ENCODE data around the gene TCF21. TPM values are rescaled to one million over a fixed set of nuclear protein-coding genes. Genes with fewer than 3 reads are reported as not detected.

The TCF21 gene
- not detected for total RNA-seq (ENCODE audit: unreplicated experiment)
- long read RNA-seq, result 0 reads

GRCh38 chr6:133888929-133889556 lies at the start of gene TCF21:
Gene TCF21, plus strand, starts transcription at chr6:133889113. Its CDS starts 285 bp downstream, at chr6:133889398.
- Mint-ChIP-seq H3K9me3 (ENCODE audit: unreplicated experiment) (peaks cover 5% of the 10 kb centered on the region), H3K36me3 (ENCODE audit: unreplicated experiment) (peaks cover 6% of the 10 kb centered on the region), H3K4me3 (ENCODE audit: unreplicated experiment) (peak within 1 kb of the TSS; percentile 85), H3K27me3 (ENCODE audit: unreplicated experiment) (peaks cover 21% of the 10 kb centered on the region), H3K4me1 (ENCODE audit: low read depth, unreplicated experiment) (peaks cover 13% of the 10 kb centered on the region), H3K27ac (ENCODE audit: unreplicated experiment) (no peak within 1 kb of the TSS)
- TF ChIP-seq, protein P1, sequence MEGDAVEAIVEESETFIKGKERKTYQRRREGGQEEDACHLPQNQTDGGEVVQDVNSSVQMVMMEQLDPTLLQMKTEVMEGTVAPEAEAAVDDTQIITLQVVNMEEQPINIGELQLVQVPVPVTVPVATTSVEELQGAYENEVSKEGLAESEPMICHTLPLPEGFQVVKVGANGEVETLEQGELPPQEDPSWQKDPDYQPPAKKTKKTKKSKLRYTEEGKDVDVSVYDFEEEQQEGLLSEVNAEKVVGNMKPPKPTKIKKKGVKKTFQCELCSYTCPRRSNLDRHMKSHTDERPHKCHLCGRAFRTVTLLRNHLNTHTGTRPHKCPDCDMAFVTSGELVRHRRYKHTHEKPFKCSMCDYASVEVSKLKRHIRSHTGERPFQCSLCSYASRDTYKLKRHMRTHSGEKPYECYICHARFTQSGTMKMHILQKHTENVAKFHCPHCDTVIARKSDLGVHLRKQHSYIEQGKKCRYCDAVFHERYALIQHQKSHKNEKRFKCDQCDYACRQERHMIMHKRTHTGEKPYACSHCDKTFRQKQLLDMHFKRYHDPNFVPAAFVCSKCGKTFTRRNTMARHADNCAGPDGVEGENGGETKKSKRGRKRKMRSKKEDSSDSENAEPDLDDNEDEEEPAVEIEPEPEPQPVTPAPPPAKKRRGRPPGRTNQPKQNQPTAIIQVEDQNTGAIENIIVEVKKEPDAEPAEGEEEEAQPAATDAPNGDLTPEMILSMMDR (IDR thresholded peaks at IDR 0.05; ENCODE audit: partially characterized antibody, unreplicated experiment), result no peak
- DNase-seq, result no peak

- DNase-seq, result no peak
- no peak overlapping the region for H3K4me3 Mint-ChIP-seq (ENCODE audit: unreplicated experiment)
- H3K36me3 Mint-ChIP-seq (ENCODE audit: unreplicated experiment), result no peaks in the 10 kb centered on the region
- no peak overlapping the region for H3K27ac Mint-ChIP-seq (ENCODE audit: unreplicated experiment)
- TF ChIP-seq, protein P1 (IDR thresholded peaks at IDR 0.05; ENCODE audit: partially characterized antibody, unreplicated experiment), result no peak
- H3K27me3 Mint-ChIP-seq (ENCODE audit: unreplicated experiment), result no peaks in the 10 kb centered on the region
- H3K4me1 Mint-ChIP-seq (ENCODE audit: low read depth, unreplicated experiment), result no peaks in the 10 kb centered on the region
- no peaks in the 10 kb centered on the region for H3K9me3 Mint-ChIP-seq (ENCODE audit: unreplicated experiment)
Measured at GRCh38 chr6:133841176-133841575, 47.7 kb upstream of the TCF21 start.

GRCh38 chr6:133843098-133843497 lies 45.8 kb upstream of the TCF21 start:
- TF ChIP-seq, protein P1 (IDR thresholded peaks at IDR 0.05; ENCODE audit: partially characterized antibody, unreplicated experiment), result no peak
- no peak overlapping the region for H3K4me3 Mint-ChIP-seq (ENCODE audit: unreplicated experiment)
- no peak for DNase-seq
- H3K4me1 Mint-ChIP-seq (ENCODE audit: low read depth, unreplicated experiment), result no peaks in the 10 kb centered on the region
- H3K36me3 Mint-ChIP-seq (ENCODE audit: unreplicated experiment), result no peaks in the 10 kb centered on the region
- H3K27ac Mint-ChIP-seq (ENCODE audit: unreplicated experiment), result no peak overlapping the region
- H3K9me3 Mint-ChIP-seq (ENCODE audit: unreplicated experiment), result no peaks in the 10 kb centered on the region
- no peaks in the 10 kb centered on the region for H3K27me3 Mint-ChIP-seq (ENCODE audit: unreplicated experiment)

GRCh38 chr6:133844709-133845108 lies 44.2 kb upstream of the TCF21 start:
- no peak for DNase-seq
- TF ChIP-seq, protein P1 (IDR thresholded peaks at IDR 0.05; ENCODE audit: partially characterized antibody, unreplicated experiment), result no peak
- H3K4me3 Mint-ChIP-seq (ENCODE audit: unreplicated experiment), result no peak overlapping the region
- H3K27ac Mint-ChIP-seq (ENCODE audit: unreplicated experiment), result no peak overlapping the region
- no peaks in the 10 kb centered on the region for H3K27me3 Mint-ChIP-seq (ENCODE audit: unreplicated experiment)
- no peaks in the 10 kb centered on the region for H3K36me3 Mint-ChIP-seq (ENCODE audit: unreplicated experiment)
- no peaks in the 10 kb centered on the region for H3K9me3 Mint-ChIP-seq (ENCODE audit: unreplicated experiment)
- H3K4me1 Mint-ChIP-seq (ENCODE audit: low read depth, unreplicated experiment), result no peaks in the 10 kb centered on the region

DNA sequence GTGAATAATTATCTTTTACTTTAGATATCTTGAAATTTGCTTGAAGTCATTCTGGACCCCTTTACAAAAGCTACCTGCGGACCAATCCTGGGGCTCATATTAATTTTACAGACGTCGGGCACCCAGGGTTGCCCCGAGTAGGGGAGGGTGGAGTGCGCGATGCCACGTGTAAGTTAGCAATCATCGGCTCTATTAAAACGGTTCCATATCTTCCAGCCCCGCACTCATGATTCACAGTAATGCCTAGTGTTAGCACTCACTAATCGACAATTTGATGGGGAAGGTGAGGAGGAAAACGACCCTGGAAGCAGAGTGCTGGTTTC lies 34.9 kb upstream of the TCF21 start:
- no peaks in the 10 kb centered on the region for H3K36me3 Mint-ChIP-seq (ENCODE audit: unreplicated experiment)
- no peak overlapping the region for H3K27ac Mint-ChIP-seq (ENCODE audit: unreplicated experiment)
- H3K4me1 Mint-ChIP-seq (ENCODE audit: low read depth, unreplicated experiment), result peaks cover 10% of the 10 kb centered on the region
- DNase-seq, result no peak
- peaks cover 3% of the 10 kb centered on the region for H3K27me3 Mint-ChIP-seq (ENCODE audit: unreplicated experiment)
- TF ChIP-seq, protein P1 (IDR thresholded peaks at IDR 0.05; ENCODE audit: partially characterized antibody, unreplicated experiment), result no peak
- H3K4me3 Mint-ChIP-seq (ENCODE audit: unreplicated experiment), result peak overlapping the region; percentile 92
- peaks cover 2% of the 10 kb centered on the region for H3K9me3 Mint-ChIP-seq (ENCODE audit: unreplicated experiment)

All from glutamatergic neuron (in vitro differentiated cells).